Endothelial cell of umbilical vein (primary cell): ENCODE measurements around the gene HSD17B8. TPM values are rescaled to one million over a fixed set of nuclear protein-coding genes. Genes with fewer than 3 reads are reported as not detected.
A peak's percentile ranks its signal among the peaks of the same experiment; 100 is the strongest.

ENCODE experiments used
- BruUV-seq: library from RNA; stranded (reverse); fragments of 400-500 nt; replicated peaks from 2 replicates; lab custom pipeline; 2021; lab: Mats Ljungman, UMichigan
- CTCF ChIA-PET: fragments of 300-600, 350-600 bp; sonication (Branson Sonifier 250); formaldehyde crosslinking; loops from one replicate; lab custom pipeline; 2021; ENCODE audit warnings: antibody characterized with exemption, inconsistent platforms; lab: Charles Lee
- POLR2A ChIA-PET: fragments of 300-600, 350-600 bp; sonication (Branson Sonifier 250); formaldehyde crosslinking; loops from one replicate; lab custom pipeline; 2021; ENCODE audit warnings: antibody characterized with exemption, inconsistent platforms; lab: Charles Lee
- DNase-seq: peaks from one replicate; pipeline ENCODE4 v3.0.0-alpha.2; 2011; ENCODE audit warnings: low read depth, low spot score
- FAIRE-seq: peaks from 2 replicates; lab custom pipeline; 2011; peaks lifted over from hg19 to GRCh38; lab: Jason Lieb, UNC
- H2AFZ ChIP-seq: 2 replicates; pipeline ENCODE4 v1.6.0; 2012; ENCODE audit warnings: low read depth, low read length, control low read depth, inconsistent platforms
- H3K27ac ChIP-seq: 2 replicates; pipeline ENCODE4 v1.5.1; 2011; ENCODE audit warnings: low read depth, mild to moderate bottlenecking, control low read depth, low read length, moderate library complexity; ENCODE audit not compliant: insufficient read depth
- H3K27me3 ChIP-seq, 2 experiments: 2 replicates each; pipeline versions ENCODE4 v1.6.0 to v1.6.1; 2011; ENCODE audit warnings: low read length in 2 of 2, mixed read lengths in 1 of 2; ENCODE audit not compliant: control insufficient read depth in 2 of 2, insufficient read depth in 2 of 2
- H3K36me3 ChIP-seq, 2 experiments: 2 replicates in 1 of 2; 3 replicates in 1 of 2; pipeline ENCODE4 v1.5.1; 2011; ENCODE audit warnings: low read length in 2 of 2, mild to moderate bottlenecking in 1 of 2, moderate library complexity in 1 of 2; ENCODE audit not compliant: control insufficient read depth in 2 of 2, insufficient read depth in 2 of 2; ENCODE audit errors: extremely low read depth in 1 of 2
- H3K4me1 ChIP-seq: 3 replicates; pipeline ENCODE4 v1.5.1; 2011; ENCODE audit warnings: mild to moderate bottlenecking, low read length; ENCODE audit not compliant: control insufficient read depth, insufficient read depth; ENCODE audit errors: extremely low read depth
- H3K4me2 ChIP-seq: 2 replicates; pipeline ENCODE4 v1.6.1; 2011; ENCODE audit warnings: low read length, control low read depth, mixed read lengths; ENCODE audit not compliant: insufficient read depth
- H3K4me3 ChIP-seq, 3 experiments: fragments of 200-600 bp in 1 of 3; sonication (generic), shearing (Covaris generic) in 1 of 3; replicated peaks in 1 of 3; 2 replicates each; pipeline ENCODE4 v1.5.1; 2011 to 2016; ENCODE audit warnings: control low read depth in 3 of 3, low read length in 3 of 3, mild to moderate bottlenecking in 2 of 3, inconsistent platforms in 1 of 3, low read depth in 1 of 3, moderate library complexity in 1 of 3; ENCODE audit not compliant: insufficient read depth in 1 of 3
- H3K79me2 ChIP-seq: 2 replicates; pipeline ENCODE4 v1.6.0; 2012; ENCODE audit warnings: low read length, inconsistent platforms; ENCODE audit not compliant: control insufficient read depth, insufficient read depth
- H3K9ac ChIP-seq: replicated peaks from 2 replicates; pipeline ENCODE3; 2011; ENCODE audit warnings: low read length, control low read depth; ENCODE audit not compliant: insufficient read depth; ENCODE audit errors: extremely low read depth
- H3K9me1 ChIP-seq: replicated peaks from 3 replicates; pipeline ENCODE4 v1.6.0; 2011; ENCODE audit warnings: mild to moderate bottlenecking, low read length; ENCODE audit not compliant: control insufficient read depth, insufficient read depth; ENCODE audit errors: extremely low read depth
- H3K9me3 ChIP-seq: replicated peaks from 2 replicates; pipeline ENCODE4 v1.5.1; 2012; ENCODE audit warnings: low read length, inconsistent platforms; ENCODE audit not compliant: control insufficient read depth, insufficient read depth
- H4K20me1 ChIP-seq: replicated peaks from 2 replicates; pipeline ENCODE3; 2011; ENCODE audit warnings: mild to moderate bottlenecking, low read length; ENCODE audit not compliant: control insufficient read depth, insufficient read depth; ENCODE audit errors: extremely low read depth
- JUN ChIP-seq: IDR thresholded peaks from 2 replicates; pipeline ENCODE4 v1.6.1; 2011; ENCODE audit warnings: borderline replicate concordance, low read depth; ENCODE audit not compliant: insufficient read length, insufficient read depth
- MYC ChIP-seq: IDR thresholded peaks from one replicate; pipeline ENCODE4 v1.6.1; 2011; ENCODE audit warnings: mild to moderate bottlenecking, low read depth, low read length
- POLR2AphosphoS5 ChIP-seq: IDR thresholded peaks from 2 replicates; pipeline ENCODE4 v1.6.1; 2012; ENCODE audit warnings: low read depth, mild to moderate bottlenecking, control low read depth, low read length, moderate library complexity; ENCODE audit not compliant: insufficient read depth
- dilution Hi-C: fragments of 300-500 bp; cut with MboI; formaldehyde crosslinking; loops from one replicate; pipeline ENCODE4 v1.15.0; 2019; ENCODE audit warnings: low sequenced_read_pairs; ENCODE audit not compliant: extremely low pct_ligation_motif_present
- intact Hi-C: fragments of 100-400 bp; cut with micrococcal nuclease; formaldehyde crosslinking; loops from one replicate; pipeline ENCODE4 v1.10.0; 2022
- polyA plus RNA-seq, 4 experiments: library from polyadenylated mRNA; depleted of rRNA in 3 of 4; stranded (reverse) in 3 of 4; unstranded in 1 of 4; fragments of >200 nt; gene quantifications; 2 replicates each; pipeline versions ENCODE4 v1.2.1 to v1.2.3, GENCODE V29; 2011 to 2012; ENCODE audit warnings: missing spikeins in 1 of 4
- total RNA-seq: library from RNA; stranded (reverse); gene quantifications from 2 replicates; pipeline ENCODE4 v1.2.3, GENCODE V29; 2021
- TF ChIP-seq, protein P1 (sequence below), 2 donors: IDR thresholded peaks; 1 replicate in 1 of 2; 2 replicates in 1 of 2; pipeline ENCODE4 v1.5.1; 2011; ENCODE audit warnings: low read length in 2 of 2, mild to moderate bottlenecking in 2 of 2, moderate library complexity in 2 of 2, control low read depth in 1 of 2, inconsistent platforms in 1 of 2, low read depth in 1 of 2; ENCODE audit not compliant: insufficient read depth in 1 of 2; ENCODE audit errors: extremely low read depth in 1 of 2

The HSD17B8 gene
- total and polyA plus RNA-seq, 2 donors (not counting 3 experiments of a cell fraction or from before 2014, with no cell fraction given) = 4.0 to 8.2 TPM

DNA sequence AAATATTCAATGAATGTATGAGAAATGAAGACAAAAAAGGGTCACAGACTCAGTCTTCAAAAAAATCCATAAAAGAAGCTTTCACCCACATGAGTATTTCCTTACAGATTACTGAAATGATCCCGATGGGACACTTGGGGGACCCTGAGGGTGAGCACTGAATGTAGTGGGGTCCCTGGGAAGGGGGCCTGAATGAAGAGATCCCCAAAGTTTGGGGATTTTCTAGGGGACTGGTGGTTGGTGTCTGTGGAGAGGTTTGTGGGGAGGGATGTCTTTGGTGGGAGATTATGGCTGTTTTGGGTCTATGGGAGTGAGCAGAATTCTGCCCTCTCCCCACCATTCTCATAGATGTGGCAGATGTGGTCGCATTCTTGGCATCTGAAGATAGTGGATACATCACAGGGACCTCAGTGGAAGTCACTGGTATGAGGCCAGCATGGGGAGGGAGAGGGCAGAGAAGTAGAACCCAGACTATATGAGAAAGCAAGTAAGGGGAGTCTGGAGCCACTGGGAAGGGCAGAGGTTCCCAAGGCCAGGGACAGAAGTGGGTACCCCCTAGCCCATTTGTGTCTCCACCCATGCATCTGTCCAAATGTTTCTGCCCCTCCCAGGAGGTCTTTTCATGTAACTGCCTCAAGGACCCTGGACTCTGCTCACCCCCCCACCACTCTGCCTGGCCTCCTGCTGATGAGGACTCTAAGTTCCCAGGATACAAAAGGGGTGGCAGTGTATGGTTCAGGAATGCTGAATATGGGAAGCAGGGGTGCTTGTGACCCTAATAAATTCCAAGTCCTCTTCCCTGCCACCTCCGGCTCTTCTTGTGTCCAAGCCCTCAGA, 1.8 kb downstream of the HSD17B8 start:
- no TSS peak for BruUV-seq
- DNase-seq (no peak), FAIRE-seq (peak; percentile 38)
- ChIA-PET POLR2A (no interaction called here), CTCF (interaction anchor here (1.3 kb wide), 1 partner anchor 41 kb away, joined by 4 read pairs; no protein-coding TSS in a partner anchor)
- intact Hi-C loops = no loop called here
- Histone ChIP-seq H3K79me2 (peaks cover 21% of the 10 kb centered on the region), H3K36me3 (peaks cover 15% of the 10 kb centered on the region in 2 experiments), H3K27me3 (no peaks in the 10 kb centered on the region), H3K9me1 (no peaks in the 10 kb centered on the region), H3K4me1 (peaks cover 32% of the 10 kb centered on the region), H4K20me1 (no peaks in the 10 kb centered on the region), H3K9me3 (no peaks in the 10 kb centered on the region), H2AFZ (no peak overlapping the region), H3K9ac (peak overlapping the region; percentile 40), H3K4me2 (no peak overlapping the region), H3K4me3 (no peak overlapping the region), H3K27ac (peak overlapping the region; percentile 49)
- dilution Hi-C loops = no loop called here
- TF ChIP-seq POLR2AphosphoS5 (no peak), MYC (no peak), JUN (no peak)
- TF ChIP-seq, protein P1, sequence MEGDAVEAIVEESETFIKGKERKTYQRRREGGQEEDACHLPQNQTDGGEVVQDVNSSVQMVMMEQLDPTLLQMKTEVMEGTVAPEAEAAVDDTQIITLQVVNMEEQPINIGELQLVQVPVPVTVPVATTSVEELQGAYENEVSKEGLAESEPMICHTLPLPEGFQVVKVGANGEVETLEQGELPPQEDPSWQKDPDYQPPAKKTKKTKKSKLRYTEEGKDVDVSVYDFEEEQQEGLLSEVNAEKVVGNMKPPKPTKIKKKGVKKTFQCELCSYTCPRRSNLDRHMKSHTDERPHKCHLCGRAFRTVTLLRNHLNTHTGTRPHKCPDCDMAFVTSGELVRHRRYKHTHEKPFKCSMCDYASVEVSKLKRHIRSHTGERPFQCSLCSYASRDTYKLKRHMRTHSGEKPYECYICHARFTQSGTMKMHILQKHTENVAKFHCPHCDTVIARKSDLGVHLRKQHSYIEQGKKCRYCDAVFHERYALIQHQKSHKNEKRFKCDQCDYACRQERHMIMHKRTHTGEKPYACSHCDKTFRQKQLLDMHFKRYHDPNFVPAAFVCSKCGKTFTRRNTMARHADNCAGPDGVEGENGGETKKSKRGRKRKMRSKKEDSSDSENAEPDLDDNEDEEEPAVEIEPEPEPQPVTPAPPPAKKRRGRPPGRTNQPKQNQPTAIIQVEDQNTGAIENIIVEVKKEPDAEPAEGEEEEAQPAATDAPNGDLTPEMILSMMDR (IDR thresholded peaks at IDR 0.05; ENCODE audit: extremely low read depth in 1 of 2, insufficient read depth in 1 of 2, low read depth in 1 of 2, low read length in 2 of 2) = no peak
